ENCODE measurements around the gene BOC. TPM values are rescaled to one million over a fixed set of nuclear protein-coding genes. Genes with fewer than 3 reads are reported as not detected.

Gene BOC
- total RNA-seq, 4 donors from 2014 or later: 103 to 169 (median 105) TPM

DNA sequence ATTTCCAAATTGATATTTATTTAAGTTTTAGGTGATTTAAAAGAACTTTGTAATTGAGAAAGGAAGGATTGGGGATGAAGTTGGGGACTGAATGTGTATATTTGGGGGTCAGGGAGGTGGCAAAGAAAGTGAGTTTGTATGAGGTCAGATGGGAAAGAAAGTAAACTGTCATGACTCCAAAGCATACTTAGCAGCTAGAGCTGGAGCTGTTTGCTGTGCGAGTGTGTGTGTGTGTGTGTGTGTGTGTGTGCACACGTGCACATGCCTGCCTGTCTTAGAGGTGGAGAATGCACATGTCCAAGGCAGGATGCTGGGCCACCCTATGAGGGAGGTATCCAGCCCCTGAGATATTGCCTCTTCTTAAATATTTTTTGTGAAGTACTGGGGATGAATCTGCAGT, 21.0 kb downstream of the BOC start:
- Histone ChIP-seq H3K4me3 (no peak overlapping the region), H3K36me3 (no peaks in the 10 kb centered on the region), H3K9me3 (no peaks in the 10 kb centered on the region), H3K4me1 (peaks cover 15 to 18% of the 10 kb centered on the region in 2 donors), H3K27ac (peak overlapping the region; percentile 67 to 77), H3K27me3 (no peaks in the 10 kb centered on the region)
- TF ChIP-seq, protein P1, sequence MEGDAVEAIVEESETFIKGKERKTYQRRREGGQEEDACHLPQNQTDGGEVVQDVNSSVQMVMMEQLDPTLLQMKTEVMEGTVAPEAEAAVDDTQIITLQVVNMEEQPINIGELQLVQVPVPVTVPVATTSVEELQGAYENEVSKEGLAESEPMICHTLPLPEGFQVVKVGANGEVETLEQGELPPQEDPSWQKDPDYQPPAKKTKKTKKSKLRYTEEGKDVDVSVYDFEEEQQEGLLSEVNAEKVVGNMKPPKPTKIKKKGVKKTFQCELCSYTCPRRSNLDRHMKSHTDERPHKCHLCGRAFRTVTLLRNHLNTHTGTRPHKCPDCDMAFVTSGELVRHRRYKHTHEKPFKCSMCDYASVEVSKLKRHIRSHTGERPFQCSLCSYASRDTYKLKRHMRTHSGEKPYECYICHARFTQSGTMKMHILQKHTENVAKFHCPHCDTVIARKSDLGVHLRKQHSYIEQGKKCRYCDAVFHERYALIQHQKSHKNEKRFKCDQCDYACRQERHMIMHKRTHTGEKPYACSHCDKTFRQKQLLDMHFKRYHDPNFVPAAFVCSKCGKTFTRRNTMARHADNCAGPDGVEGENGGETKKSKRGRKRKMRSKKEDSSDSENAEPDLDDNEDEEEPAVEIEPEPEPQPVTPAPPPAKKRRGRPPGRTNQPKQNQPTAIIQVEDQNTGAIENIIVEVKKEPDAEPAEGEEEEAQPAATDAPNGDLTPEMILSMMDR (IDR thresholded peaks at IDR 0.05): no peak
- no peak for TF ChIP-seq POLR2A (IDR thresholded peaks at IDR 0.05)
- intact Hi-C loops (cut with DNase I; ENCODE audit: low total_unique reads): no loop called here
- no peak for DNase-seq

DNA sequence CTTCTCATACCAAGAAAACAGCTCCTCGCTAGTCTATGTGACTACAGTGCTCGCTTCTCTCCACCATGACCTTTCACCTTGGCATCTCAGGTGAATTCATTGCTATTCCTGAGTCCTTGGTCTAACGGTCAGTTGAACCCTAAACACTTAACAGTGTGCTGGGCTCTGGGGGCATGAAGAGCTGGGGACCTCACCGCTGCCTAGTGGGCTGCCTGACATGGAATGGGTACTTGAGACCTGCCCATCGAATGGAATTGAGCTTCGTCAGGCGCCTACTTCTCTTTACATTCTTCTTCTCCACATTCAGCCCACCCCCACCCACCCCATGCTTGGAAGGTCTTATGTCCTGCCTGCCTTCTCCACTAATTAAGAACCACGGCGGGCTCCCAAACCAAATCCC, 22.1 kb downstream of the BOC start:
- Histone ChIP-seq H3K36me3 (no peaks in the 10 kb centered on the region), H3K9me3 (no peaks in the 10 kb centered on the region), H3K27me3 (no peaks in the 10 kb centered on the region), H3K27ac (peak overlapping the region; percentile 38 to 77), H3K4me3 (no peak overlapping the region), H3K4me1 (peaks cover 15 to 18% of the 10 kb centered on the region in 2 donors)
- intact Hi-C loops (cut with DNase I; ENCODE audit: low total_unique reads): no loop called here
- TF ChIP-seq POLR2A (IDR thresholded peaks at IDR 0.05): no peak
- TF ChIP-seq, protein P1 (IDR thresholded peaks at IDR 0.05): no peak
- no peak for DNase-seq

DNA sequence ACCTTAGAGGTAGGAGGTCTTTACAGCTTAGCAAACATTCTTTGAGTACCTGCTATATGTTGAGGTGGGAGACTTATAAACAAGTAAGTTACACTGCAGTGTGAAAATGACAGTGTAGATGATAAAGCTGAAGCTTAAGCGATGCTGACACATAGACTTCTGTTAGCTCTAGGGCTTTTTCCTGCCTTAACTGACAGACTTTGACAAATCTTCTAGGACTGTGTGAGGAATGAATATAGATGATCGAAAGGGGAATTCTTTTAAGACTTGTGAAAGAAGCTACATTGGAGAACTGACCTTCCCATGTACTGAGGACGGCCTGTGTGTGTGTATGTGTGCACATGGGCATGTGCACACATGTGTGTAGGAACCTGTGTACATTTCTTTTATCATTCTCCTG, 22.7 kb downstream of the BOC start:
- no peaks in the 10 kb centered on the region for H3K27me3 ChIP-seq
- H3K27ac ChIP-seq: peak overlapping the region; percentile 72 to 77
- no peak for DNase-seq
- no peak for TF ChIP-seq POLR2A (IDR thresholded peaks at IDR 0.05)
- TF ChIP-seq, protein P1 (IDR thresholded peaks at IDR 0.05): no peak
- H3K36me3 ChIP-seq: no peaks in the 10 kb centered on the region
- no peak overlapping the region for H3K4me3 ChIP-seq
- H3K9me3 ChIP-seq: no peaks in the 10 kb centered on the region
- intact Hi-C loops (cut with DNase I; ENCODE audit: low total_unique reads): no loop called here
- H3K4me1 ChIP-seq: peaks cover 15 to 21% of the 10 kb centered on the region in 2 donors

DNA sequence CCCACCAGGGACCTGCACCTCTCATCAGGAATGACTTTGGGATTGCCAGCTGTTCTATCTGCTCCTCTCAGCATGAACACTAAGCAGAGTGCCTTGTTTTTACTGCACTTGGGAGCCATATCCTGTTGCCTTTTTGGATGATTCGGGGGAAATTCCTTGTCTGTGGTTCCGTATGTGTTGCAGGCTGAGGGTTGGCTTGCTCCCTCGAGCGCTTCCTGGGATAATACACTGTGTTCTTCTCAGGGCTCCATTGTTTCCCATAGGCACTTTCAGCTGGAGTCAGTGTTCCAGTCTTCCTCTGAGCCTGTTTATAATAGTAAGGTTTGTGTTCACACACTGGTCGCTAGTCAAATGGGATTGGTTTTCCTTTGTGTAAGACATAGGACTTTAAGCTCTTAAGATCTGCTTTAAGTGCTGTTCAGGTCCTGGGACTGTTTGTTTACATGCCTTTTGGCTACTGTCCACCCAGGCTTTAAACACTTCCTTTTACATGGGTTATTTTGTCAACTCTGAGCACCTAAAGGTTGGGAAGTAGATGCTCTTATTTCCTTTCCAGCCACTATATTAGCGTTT, 23.4 kb downstream of the BOC start:
- peak overlapping the region; percentile 72 to 77 for H3K27ac ChIP-seq
- peaks cover 15 to 26% of the 10 kb centered on the region in 2 donors for H3K4me1 ChIP-seq

DNA sequence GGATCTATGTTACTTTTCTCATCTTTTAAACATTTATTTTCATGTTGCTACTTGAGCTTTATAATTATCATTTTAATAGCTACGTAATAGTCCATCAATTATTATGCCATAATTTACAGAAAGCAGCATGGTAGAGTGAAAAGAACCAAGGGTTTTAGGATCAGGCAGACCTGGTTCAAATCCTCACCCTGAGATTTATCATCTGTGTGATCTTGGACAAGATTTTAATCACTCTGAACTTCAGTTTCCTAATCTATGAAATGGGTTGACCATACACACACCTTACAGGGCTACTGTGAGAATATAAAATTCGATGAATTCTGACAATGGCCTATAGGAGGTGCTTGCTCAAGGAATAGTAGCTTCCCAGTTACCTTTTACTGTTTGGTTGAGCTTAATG, 27.1 kb downstream of the BOC start:
- Histone ChIP-seq H3K9me3 (no peaks in the 10 kb centered on the region), H3K4me3 (no peak overlapping the region), H3K4me1 (peaks cover 13 to 27% of the 10 kb centered on the region in 2 donors), H3K27ac (peak overlapping the region; percentile 89 to 93), H3K27me3 (no peaks in the 10 kb centered on the region), H3K36me3 (no peaks in the 10 kb centered on the region)
- intact Hi-C loops (cut with DNase I; ENCODE audit: low total_unique reads): no loop called here
- no peak for TF ChIP-seq POLR2A (IDR thresholded peaks at IDR 0.05)
- TF ChIP-seq, protein P1 (IDR thresholded peaks at IDR 0.05): no peak
- DNase-seq: no peak

More for the DNA sequence above, 23.4 kb downstream of the BOC start:
- Histone ChIP-seq H3K4me3 (no peak overlapping the region), H3K36me3 (no peaks in the 10 kb centered on the region), H3K9me3 (no peaks in the 10 kb centered on the region), H3K27me3 (no peaks in the 10 kb centered on the region)
- intact Hi-C loops (cut with DNase I; ENCODE audit: low total_unique reads): no loop called here
- DNase-seq: no peak
- TF ChIP-seq, protein P1 (IDR thresholded peaks at IDR 0.05): no peak
- no peak for TF ChIP-seq POLR2A (IDR thresholded peaks at IDR 0.05)
